A549 (cell line): ENCODE results near the gene UBE2E1. TPM values are rescaled to one million over a fixed set of nuclear protein-coding genes. Genes with fewer than 3 reads are reported as not detected.

Experiments
- ATAC-seq, 2 experiments: fragments of 200-7000 bp in 1 of 2; fragments of >200 bp in 1 of 2; cut with Nextera tagmentation in 1 of 2; cut with Tn5 transposase in 1 of 2; 3 replicates each; pipeline versions ENCODE4 v1.8.0 to v1.9.1; 2018 to 2020; ENCODE audit warnings: mild to moderate bottlenecking in 1 of 2, moderate library complexity in 1 of 2
- CTCF ChIA-PET: fragments of 300-600 bp; sonication (Branson Sonifier 250); formaldehyde crosslinking; extraction: SDS; loops from one replicate; lab custom pipeline; 2021; ENCODE audit warnings: antibody characterized with exemption, inconsistent platforms; lab: Yijun Ruan, JAX
- POLR2A ChIA-PET: fragments of 350-600 bp; formaldehyde crosslinking; extraction: SDS; loops from one replicate; lab custom pipeline; 2021; ENCODE audit warnings: antibody characterized with exemption, inconsistent platforms; lab: Yijun Ruan, JAX
- DNase-seq, 2 experiments: peaks; one replicate each; pipeline versions ENCODE4 v3.0.0 to v3.0.0-alpha.2; 2011 to 2016; ENCODE audit warnings: low read depth in 1 of 2, low spot score in 1 of 2
- FAIRE-seq: peaks from 2 replicates; lab custom pipeline; 2011; peaks lifted over from hg19 to GRCh38; lab: Jason Lieb, UNC
- H3K27ac ChIP-seq, 2 experiments: fragments of >200 bp; sonication (Bioruptor Twin); formaldehyde crosslinking; 3 replicates each; pipeline ENCODE4 v1.5.1; 2016 to 2017
- H3K4me1 ChIP-seq: fragments of >200 bp; sonication (Bioruptor Twin); formaldehyde crosslinking; 3 replicates; pipeline ENCODE4 v1.6.1; 2016
- H3K4me2 ChIP-seq: fragments of >200 bp; sonication (Bioruptor Twin); formaldehyde crosslinking; 3 replicates; pipeline ENCODE4 v1.6.1; 2016
- H3K4me3 ChIP-seq: fragments of >200 bp; sonication (Bioruptor Twin); formaldehyde crosslinking; 3 replicates; pipeline ENCODE4 v1.5.1; 2016
- H3K9me3 ChIP-seq: fragments of >200 bp; sonication (Bioruptor Twin); formaldehyde crosslinking; 3 replicates; pipeline ENCODE4 v1.6.1; 2016
- CEBPB ChIP-seq, 2 experiments: fragments of >200 bp in 1 of 2; sonication (Bioruptor Twin) in 1 of 2; formaldehyde crosslinking in 1 of 2; IDR thresholded peaks; 2 replicates each; pipeline ENCODE4 v1.6.1; 2012 to 2016
- CTCF ChIP-seq: fragments of >200 bp; sonication (Bioruptor Twin); formaldehyde crosslinking; IDR thresholded peaks from 3 replicates; pipeline ENCODE4 v1.5.1; 2016
- EHF ChIP-seq: fragments of 250-450 bp; sonication (Bioruptor Pico); IDR thresholded peaks from 2 replicates; pipeline ENCODE4 v1.5.0; 2020; ENCODE audit warnings: mild to moderate bottlenecking
- ELK1 ChIP-seq: fragments of 150-350 bp; IDR thresholded peaks from 2 replicates; pipeline ENCODE4 v1.6.1; 2014; ENCODE audit warnings: low read depth, mild to moderate bottlenecking, low read length
- ESRRA ChIP-seq: fragments of 150-350 bp; IDR thresholded peaks from 2 replicates; pipeline ENCODE4 v1.6.1; 2014; ENCODE audit warnings: mild to moderate bottlenecking, low read length, borderline replicate concordance
- FOSB ChIP-seq: fragments of 250-450 bp; sonication (Bioruptor Pico); IDR thresholded peaks from 2 replicates; pipeline ENCODE4 v1.5.0; 2020; ENCODE audit warnings: mild to moderate bottlenecking, moderate library complexity
- FOXS1 ChIP-seq: fragments of 250-450 bp; sonication (Bioruptor Pico); IDR thresholded peaks from 2 replicates; pipeline ENCODE4 v1.5.0; 2020; ENCODE audit warnings: mild to moderate bottlenecking, moderate library complexity
- HOXB5 ChIP-seq: fragments of 250-450 bp; sonication (Bioruptor Pico); IDR thresholded peaks from 2 replicates; pipeline ENCODE4 v1.5.0; 2020; ENCODE audit warnings: mild to moderate bottlenecking, moderate library complexity
- JUNB ChIP-seq: fragments of >200 bp; sonication (Bioruptor Twin); formaldehyde crosslinking; IDR thresholded peaks from 2 replicates; pipeline ENCODE4 v1.6.1; 2016
- KDM1A ChIP-seq: fragments of 200-600 bp; sonication (generic); IDR thresholded peaks from 2 replicates; pipeline ENCODE4 v1.6.1; 2016; ENCODE audit warnings: low read depth, mild to moderate bottlenecking
- KDM5A ChIP-seq: fragments of 200-600 bp; sonication (generic); IDR thresholded peaks from 2 replicates; pipeline ENCODE4 v1.6.1; 2016; ENCODE audit warnings: antibody characterized with exemption, mild to moderate bottlenecking
- NFE2L2 ChIP-seq: fragments of 150-350 bp; conservative IDR thresholded peaks from 2 replicates; pipeline ENCODE4 v1.6.1; 2014; ENCODE audit warnings: low read length
- NPAS2 ChIP-seq: fragments of 250-450 bp; sonication (Bioruptor Pico); IDR thresholded peaks from 2 replicates; pipeline ENCODE4 v1.8.0; 2022; ENCODE audit warnings: mild to moderate bottlenecking, moderate library complexity, borderline replicate concordance
- REST ChIP-seq: fragments of 200-600 bp; sonication (generic); IDR thresholded peaks from 2 replicates; pipeline ENCODE4 v1.6.1; 2016; ENCODE audit warnings: antibody characterized with exemption, mild to moderate bottlenecking, moderate library complexity
- RFX5 ChIP-seq: fragments of 450-650 bp; IDR thresholded peaks from 2 replicates; pipeline ENCODE4 v1.7.1; 2014; ENCODE audit warnings: antibody characterized with exemption, mild to moderate bottlenecking, moderate library complexity
- RNF2 ChIP-seq: fragments of 200-600 bp; sonication (generic); IDR thresholded peaks from 2 replicates; pipeline ENCODE4 v1.6.1; 2016; ENCODE audit warnings: low read depth, mild to moderate bottlenecking, antibody characterized with exemption, moderate library complexity, borderline replicate concordance
- TFCP2L1 ChIP-seq: fragments of 250-450 bp; sonication (Bioruptor Pico); IDR thresholded peaks from 2 replicates; pipeline ENCODE4 v1.5.0; 2021; ENCODE audit warnings: mild to moderate bottlenecking
- ZSCAN20 ChIP-seq: fragments of 250-450 bp; sonication (Bioruptor Pico); IDR thresholded peaks from 2 replicates; pipeline ENCODE4 v1.8.0; 2022; ENCODE audit warnings: mild to moderate bottlenecking, moderate library complexity
- WGBS: methylation state at CpG from one replicate; pipeline ENCODE4 v1.1.6; 2017; ENCODE audit errors: missing lambda C conversion rate; 5-methylcytosine and 5-hydroxymethylcytosine counted together
- polyA plus RNA-seq, 4 experiments: library from polyadenylated mRNA; depleted of rRNA in 3 of 4; stranded (reverse); fragments of >200 nt; fragmentation: RNase III in 1 of 4; extraction: RNeasy Plus Mini Kit Qiagen cat#74134 plus additional on column Dnase treatment in 1 of 4; gene quantifications; 2 replicates in 3 of 4; 3 replicates in 1 of 4; pipeline ENCODE4 v1.2.3, GENCODE V29; 2011 to 2017

Gene UBE2E1
- polyA plus RNA-seq, 2 of the 4 experiments (the other 2 are of a cell fraction): 151 to 198 TPM

GRCh38 chr3:23831517-23832394 is 26.0 kb downstream of the UBE2E1 start:
- no peak overlapping the region for H3K4me3 ChIP-seq
- H3K27ac ChIP-seq: no peak overlapping the region
- DNase-seq: no peak
- ATAC-seq: no peak
- H3K4me1 ChIP-seq: peaks cover 11% of the 10 kb centered on the region
- CTCF ChIA-PET: interaction anchor here (1.2 to 2.1 kb wide), 3 partner anchors 12 to 56 kb away, joined by 3 to 5 read pairs (median 3); no protein-coding TSS in a partner anchor
- 94% methylated on average over 9 of the region's 9 CpGs for WGBS
- no peak for TF ChIP-seq KDM1A
- no peak for TF ChIP-seq ZSCAN20
- TF ChIP-seq EHF: no peak
- TF ChIP-seq CTCF: no peak
- TF ChIP-seq RNF2: no peak
- no peak for TF ChIP-seq TFCP2L1 (CRISPR knock-in tag)
- no peak for TF ChIP-seq REST
- no peaks in the 10 kb centered on the region for H3K9me3 ChIP-seq
- POLR2A ChIA-PET: interaction anchor here (0.7 kb wide), 1 partner anchor 85 kb away, joined by 3 read pairs; the partner anchor contains the start of genes NKIRAS1 and RPL15
- H3K4me2 ChIP-seq: no peak overlapping the region
- no peak for FAIRE-seq

GRCh38 chr3:23832523-23832922 is 26.8 kb downstream of the UBE2E1 start:
- WGBS: 90% methylated on average over 10 of the region's 10 CpGs
- no peak overlapping the region for H3K27ac ChIP-seq
- H3K4me3 ChIP-seq: no peak overlapping the region
- TF ChIP-seq CEBPB (IDR thresholded peaks at IDR 0.05) (no peak), RNF2 (no peak), KDM5A (no peak), HOXB5 (CRISPR knock-in tag) (no peak), JUNB (no peak), NPAS2 (CRISPR knock-in tag) (no peak), NFE2L2 (no peak), REST (no peak), RFX5 (no peak), FOSB (CRISPR knock-in tag) (no peak), CTCF (no peak), ESRRA (no peak), ELK1 (no peak), FOXS1 (CRISPR knock-in tag) (no peak)
- H3K4me2 ChIP-seq: no peak overlapping the region
- ChIA-PET POLR2A (interaction anchor here (0.7 kb wide), 1 partner anchor 84 kb away, joined by 3 read pairs; the partner anchor contains the start of genes NKIRAS1 and RPL15), CTCF (interaction anchor here (1.2 to 2.1 kb wide), 3 partner anchors 13 to 56 kb away, joined by 3 to 5 read pairs (median 3); no protein-coding TSS in a partner anchor)
- ATAC-seq (no peak), FAIRE-seq (no peak), DNase-seq (no peak)
- peaks cover 10% of the 10 kb centered on the region; the same call in 2 of the 3 replicates for H3K4me1 ChIP-seq
- no peaks in the 10 kb centered on the region for H3K9me3 ChIP-seq
